Bronchial epithelial cell (primary cell): ENCODE data around the gene CCNI2. TPM values are rescaled to one million over a fixed set of nuclear protein-coding genes. Genes with fewer than 3 reads are reported as not detected.
A peak's percentile ranks its signal among the peaks of the same experiment; 100 is the strongest.

Experiments used
- DNase-seq: peaks from one replicate; pipeline ENCODE4 v3.0.0-alpha.2; 2010; ENCODE audit warnings: low read depth
- FAIRE-seq: peaks from 2 replicates; lab custom pipeline; 2011; peaks lifted over from hg19 to GRCh38; lab: Jason Lieb, UNC
- H3K27me3 ChIP-seq: 2 replicates; pipeline ENCODE4 v1.5.1; 2011; ENCODE audit warnings: low read length; ENCODE audit not compliant: control insufficient read depth, insufficient read depth
- H3K36me3 ChIP-seq: 2 replicates; pipeline ENCODE4 v1.5.1; 2011; ENCODE audit warnings: low read length; ENCODE audit not compliant: control insufficient read depth, insufficient read depth
- H3K4me3 ChIP-seq: 2 replicates; pipeline ENCODE4 v1.5.1; 2011; ENCODE audit warnings: mild to moderate bottlenecking, low read depth, low read length, control low read depth
- total RNA-seq: library from RNA; depleted of rRNA; stranded (reverse); fragments of >200 nt; gene quantifications from 2 replicates; pipeline ENCODE4 v1.2.1, GENCODE V29; 2014
- TF ChIP-seq, protein P1 (sequence below): IDR thresholded peaks from 2 replicates; pipeline ENCODE4 v1.5.1; 2011; ENCODE audit warnings: mild to moderate bottlenecking, moderate library complexity, low read length, control low read depth, inconsistent platforms; ENCODE audit not compliant: insufficient read depth, severe bottlenecking

CCNI2 gene
- total RNA-seq, 1 donor from 2014 or later: not detected

DNA sequence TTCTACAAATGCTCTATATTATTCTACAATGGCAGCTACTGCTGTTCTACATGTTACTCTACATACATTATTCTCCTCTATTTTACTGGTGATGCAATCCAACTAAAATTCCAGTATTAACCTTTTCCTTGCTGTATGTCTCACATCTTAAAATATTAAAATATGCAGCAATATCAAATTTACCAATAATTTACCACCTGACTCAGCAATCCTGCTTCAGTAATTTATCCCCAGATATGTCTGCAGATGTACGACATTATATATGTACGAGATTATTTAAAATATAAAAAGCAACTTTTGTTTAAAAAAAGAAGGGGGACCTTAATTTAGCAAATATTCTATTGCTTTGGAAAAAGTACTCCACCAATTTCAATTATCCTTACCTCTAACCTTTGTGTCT is 21.5 kb upstream of the CCNI2 start:
- Histone ChIP-seq H3K4me3 (no peak overlapping the region), H3K27me3 (no peaks in the 10 kb centered on the region), H3K36me3 (no peaks in the 10 kb centered on the region)
- FAIRE-seq: no peak
- DNase-seq: no peak
- TF ChIP-seq, protein P1, sequence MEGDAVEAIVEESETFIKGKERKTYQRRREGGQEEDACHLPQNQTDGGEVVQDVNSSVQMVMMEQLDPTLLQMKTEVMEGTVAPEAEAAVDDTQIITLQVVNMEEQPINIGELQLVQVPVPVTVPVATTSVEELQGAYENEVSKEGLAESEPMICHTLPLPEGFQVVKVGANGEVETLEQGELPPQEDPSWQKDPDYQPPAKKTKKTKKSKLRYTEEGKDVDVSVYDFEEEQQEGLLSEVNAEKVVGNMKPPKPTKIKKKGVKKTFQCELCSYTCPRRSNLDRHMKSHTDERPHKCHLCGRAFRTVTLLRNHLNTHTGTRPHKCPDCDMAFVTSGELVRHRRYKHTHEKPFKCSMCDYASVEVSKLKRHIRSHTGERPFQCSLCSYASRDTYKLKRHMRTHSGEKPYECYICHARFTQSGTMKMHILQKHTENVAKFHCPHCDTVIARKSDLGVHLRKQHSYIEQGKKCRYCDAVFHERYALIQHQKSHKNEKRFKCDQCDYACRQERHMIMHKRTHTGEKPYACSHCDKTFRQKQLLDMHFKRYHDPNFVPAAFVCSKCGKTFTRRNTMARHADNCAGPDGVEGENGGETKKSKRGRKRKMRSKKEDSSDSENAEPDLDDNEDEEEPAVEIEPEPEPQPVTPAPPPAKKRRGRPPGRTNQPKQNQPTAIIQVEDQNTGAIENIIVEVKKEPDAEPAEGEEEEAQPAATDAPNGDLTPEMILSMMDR: no peak

DNA sequence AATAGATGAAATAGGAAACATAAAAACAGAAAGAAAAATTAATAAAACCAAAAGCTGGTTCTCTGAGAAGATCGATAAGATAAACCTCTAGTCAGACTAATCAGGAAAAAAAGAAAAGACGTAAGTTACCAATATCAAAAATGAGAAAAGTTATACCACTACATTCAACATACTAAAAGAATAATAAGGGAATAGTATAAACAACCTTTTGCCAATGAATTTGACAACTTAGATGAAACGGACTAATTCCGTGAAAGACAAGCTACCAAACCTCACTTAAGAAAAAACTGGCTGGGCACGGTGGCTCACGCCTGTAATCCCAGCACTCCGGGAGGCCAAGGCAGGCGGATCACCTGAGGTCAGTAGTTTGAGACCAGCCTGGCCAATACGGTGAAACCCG is 17.3 kb upstream of the CCNI2 start:
- DNase-seq (no peak), FAIRE-seq (no peak)
- Histone ChIP-seq H3K4me3 (no peak overlapping the region), H3K36me3 (no peaks in the 10 kb centered on the region), H3K27me3 (no peaks in the 10 kb centered on the region)
- TF ChIP-seq, protein P1: no peak

DNA sequence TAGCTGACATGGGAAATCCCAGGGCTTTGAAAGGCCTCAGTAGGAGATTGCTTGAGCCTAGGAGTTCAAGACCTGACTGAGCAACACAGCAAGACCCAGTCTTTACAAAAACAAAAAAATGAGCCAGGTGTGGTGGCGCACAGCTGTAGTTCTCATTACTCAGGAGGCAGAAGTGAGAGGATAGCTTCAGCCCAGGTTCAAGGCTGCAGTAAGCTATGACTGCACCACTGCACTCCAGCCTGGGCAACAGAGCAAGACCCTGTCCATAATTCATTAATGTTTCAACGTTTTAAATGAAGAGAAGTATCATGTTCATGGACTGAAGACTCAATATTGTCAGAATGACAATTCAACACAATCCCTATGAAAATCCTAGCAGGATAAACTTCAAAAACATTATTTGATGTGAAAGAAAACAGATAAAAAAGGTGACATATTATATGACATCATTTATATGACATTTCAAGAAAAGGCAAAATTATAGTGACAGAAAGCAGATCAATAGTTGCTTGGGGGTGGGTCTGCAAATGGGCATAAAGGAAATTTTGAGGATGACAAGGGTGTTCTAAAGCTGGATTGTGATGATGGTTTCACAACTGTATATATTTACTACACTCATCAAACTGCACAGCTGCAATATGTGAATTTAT is 13.6 kb upstream of the CCNI2 start:
- FAIRE-seq: no peak
- Histone ChIP-seq H3K27me3 (no peaks in the 10 kb centered on the region), H3K4me3 (no peak overlapping the region), H3K36me3 (no peaks in the 10 kb centered on the region)
- DNase-seq: no peak
- TF ChIP-seq, protein P1: no peak

DNA sequence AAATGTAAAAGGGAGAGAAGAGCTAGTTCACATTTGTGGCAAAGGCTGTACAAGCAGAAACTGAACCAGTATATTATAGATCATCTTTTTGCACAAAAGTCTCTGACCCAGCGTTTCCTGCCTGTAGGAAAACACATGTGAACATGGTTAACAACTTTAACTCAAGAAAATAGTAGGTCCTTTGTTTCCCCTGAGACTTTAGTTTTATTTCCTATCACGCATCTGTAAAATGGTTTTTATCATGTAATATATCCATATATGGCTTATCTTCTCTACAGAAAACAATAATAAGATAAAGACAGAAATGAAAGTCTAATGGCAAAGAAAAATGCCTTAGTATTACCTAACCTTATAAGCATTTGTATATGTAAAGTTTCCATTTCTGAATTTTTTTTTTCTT is 12.5 kb upstream of the CCNI2 start:
- TF ChIP-seq, protein P1: no peak
- Histone ChIP-seq H3K27me3 (no peaks in the 10 kb centered on the region), H3K36me3 (no peaks in the 10 kb centered on the region), H3K4me3 (no peak overlapping the region)
- DNase-seq (no peak), FAIRE-seq (no peak)

DNA sequence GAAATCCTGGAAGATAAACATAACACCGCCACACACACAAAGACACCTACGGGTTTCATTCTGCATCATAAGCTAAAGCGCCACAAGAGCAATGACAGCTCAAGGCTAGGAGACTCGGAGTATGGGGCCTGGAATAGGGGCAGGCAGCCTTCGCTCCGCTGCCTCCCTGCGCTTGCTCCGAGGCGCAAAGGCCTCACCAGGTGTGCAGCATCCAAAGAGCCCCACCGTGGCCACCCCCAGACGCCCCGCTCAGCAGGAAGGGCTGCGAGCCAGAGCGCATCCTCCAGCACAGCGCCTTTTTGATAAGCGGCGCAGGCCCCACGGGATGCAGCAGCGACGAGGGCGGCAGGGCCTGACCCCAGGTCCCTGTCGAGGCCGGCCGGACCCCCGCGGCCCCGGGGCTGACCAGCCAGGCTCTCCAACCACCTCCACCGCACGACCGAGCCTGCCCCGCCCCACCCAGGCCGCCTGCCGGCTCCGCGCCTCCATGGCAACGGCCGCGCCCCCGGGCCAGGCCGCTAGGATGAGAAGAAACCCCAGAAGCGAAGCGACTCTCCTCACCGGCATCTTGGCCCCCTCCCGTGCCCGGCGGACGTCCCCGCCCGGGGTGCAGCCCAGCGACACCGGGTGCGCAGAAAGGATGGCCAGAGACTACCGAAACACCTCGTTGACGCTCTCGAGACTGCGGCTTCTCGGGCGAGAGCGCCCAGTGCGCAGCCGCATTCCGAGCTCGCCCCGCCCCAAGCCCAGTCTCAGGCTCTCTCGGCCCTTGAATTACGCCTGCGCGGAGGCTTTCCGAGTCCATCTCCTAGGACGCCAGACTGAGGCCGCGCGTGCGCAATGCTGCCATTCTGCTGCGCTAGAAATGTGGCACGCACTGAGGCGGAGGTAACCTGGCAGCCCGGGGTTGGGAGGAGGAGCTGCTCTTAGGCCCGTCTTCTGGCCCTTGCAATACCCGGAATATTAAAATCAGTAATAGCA is 10.1 kb upstream of the CCNI2 start, which contains the start of gene KIF3A:
Gene KIF3A, minus strand, starts transcription at position 694 of the 981 bp plus-strand sequence. Its CDS starts 127 bp downstream, at position 567.
- FAIRE-seq (peak; percentile 60), DNase-seq (peak; percentile 95)
- Histone ChIP-seq H3K36me3 (no peaks in the 10 kb centered on the region), H3K4me3 (peak within 1 kb of the TSS; percentile 82), H3K27me3 (no peaks in the 10 kb centered on the region)
- TF ChIP-seq, protein P1: no peak
